ENCODE data around the gene WARS2.

Gene WARS2

DNA sequence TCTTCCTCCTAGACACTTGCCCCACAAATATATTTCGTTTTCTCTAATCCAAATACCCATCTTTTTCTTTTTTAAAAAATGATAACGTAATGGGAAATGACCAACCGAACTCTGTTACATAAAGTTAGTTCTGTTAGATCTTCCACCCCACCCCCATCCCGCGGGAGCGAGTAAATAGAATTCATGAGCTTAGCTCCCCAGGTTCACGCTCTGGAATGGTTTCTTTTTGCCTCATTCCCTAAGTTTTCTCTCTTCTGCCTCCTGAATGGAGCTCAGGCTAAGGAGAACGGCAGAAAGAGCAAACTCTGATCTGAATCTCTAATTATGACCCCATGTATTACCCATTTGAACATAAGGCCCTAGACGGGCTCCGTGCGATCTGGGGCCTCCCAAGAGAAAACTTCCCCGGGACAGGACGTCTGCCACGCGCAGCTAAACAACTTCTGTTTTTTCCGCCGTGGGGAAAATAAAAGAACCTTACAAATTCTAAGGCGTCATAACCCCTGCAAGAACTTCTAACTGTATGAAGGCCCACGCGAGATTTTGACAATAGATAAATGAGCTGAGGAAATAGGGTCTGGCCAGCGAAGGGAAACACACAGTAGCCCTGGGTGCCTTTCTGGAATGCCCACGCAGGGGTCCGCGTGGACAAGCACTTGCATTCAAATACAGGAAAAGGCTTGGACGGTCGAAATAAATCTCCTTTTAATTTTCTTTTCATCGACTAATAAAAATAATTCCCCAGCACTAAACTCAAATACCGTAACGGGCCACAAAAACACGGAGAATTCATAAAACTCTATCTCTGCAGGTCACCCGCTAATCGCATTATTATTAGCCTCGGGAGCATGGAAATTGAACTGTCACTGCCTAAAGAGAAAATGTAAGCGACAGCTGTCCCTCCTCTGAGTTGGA lies 154.6 kb downstream of the WARS2 start:
- in situ Hi-C loops (cut with MboI; ENCODE audit: low sequenced_read_pairs) = no loop called here

GRCh38 chr1:118984722-118985639 lies 155.5 kb downstream of the WARS2 start:
- in situ Hi-C loops (cut with MboI; ENCODE audit: low sequenced_read_pairs) = no loop called here

DNA sequence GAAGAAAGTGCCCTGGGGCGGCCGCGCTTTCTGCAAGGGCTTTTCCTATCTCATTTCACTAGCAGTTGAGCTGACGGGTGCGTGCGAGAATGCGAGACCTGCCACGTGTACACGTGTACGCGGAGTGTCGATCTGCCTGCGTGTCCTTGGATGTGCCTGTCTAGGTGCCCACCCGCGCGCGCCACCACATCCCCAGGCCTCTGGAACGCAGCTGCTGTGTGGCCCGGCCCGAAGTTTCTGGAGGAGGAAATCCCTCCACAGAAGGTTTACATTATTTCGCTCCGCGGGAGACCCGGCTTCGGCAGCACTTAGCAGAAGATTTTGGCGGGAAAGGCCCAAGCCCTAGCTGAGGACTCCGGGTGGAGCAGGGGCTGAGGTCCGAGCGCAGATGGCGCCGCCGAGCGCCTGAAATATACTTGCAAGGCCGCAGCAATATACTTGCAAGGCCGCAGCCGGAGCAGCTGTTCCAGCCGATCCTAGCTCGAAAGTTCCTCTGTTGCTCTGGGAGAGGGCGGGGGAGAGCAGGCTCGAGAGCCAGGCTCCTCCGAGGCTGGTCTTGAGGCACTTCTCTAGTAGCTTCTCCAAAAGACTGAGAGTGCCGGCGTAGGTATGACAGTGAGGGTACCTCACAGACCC lies 156.2 kb downstream of the WARS2 start:
- in situ Hi-C loops (cut with MboI; ENCODE audit: low sequenced_read_pairs) = no loop called here

DNA sequence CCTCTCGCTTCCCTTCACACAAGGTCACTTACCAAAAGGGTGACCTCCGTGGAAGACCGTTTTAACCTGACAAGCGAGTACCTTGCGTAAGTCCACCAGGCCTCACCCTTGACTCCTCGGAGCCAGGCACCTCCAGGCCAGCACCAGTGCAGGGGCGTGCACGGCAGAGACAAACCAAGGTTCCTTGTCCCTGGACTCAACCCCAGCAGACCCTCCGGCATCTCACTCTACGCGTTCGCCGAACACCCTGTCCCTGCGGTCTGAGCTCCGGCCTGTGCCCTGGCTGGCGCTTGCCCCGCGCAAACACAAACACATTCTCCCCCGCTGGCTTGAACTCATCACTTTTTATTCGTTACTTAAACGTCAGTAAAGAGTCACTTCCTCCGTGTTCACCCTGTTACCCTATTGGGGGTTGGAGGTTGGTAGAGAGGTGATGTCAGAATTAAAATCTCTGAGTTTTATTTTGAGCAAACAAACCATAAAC lies 156.9 kb downstream of the WARS2 start:
- in situ Hi-C loops (cut with MboI; ENCODE audit: low sequenced_read_pairs) = no loop called here

DNA sequence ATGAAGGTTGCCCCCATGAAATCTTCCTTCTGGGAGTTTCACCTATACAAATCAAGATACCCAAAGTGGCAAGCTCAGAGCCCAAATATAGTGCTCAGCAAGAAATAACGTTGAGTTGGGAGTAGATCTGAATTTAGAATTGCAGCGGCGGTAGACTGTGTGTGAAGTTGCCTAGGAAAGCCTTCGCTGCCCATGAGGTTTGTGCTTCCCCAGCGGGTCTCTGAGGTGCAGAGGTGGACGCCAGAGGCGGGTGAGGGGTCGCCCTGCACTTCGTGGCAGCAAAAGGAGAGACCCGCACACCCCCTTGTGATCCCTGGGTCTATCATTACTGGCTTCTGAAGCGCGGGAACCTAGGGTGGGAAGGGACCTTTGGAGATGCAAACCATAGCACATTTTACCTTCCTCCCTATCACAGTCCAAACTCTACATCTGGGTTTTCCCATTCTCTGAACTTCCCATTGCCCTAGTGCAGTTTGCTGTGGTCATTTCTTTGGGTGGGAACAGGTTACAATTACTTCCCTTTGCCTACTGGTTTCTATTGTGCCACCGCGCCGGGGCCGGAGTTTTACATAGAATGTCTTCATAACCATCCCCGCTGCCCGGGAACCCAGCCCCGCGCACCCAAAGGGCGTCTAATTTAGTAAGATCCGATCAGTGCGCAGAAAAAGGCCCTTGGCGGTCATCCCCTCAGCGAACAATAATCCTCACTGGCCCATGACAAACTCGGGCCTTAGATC lies 157.5 kb downstream of the WARS2 start:
- in situ Hi-C loops (cut with MboI; ENCODE audit: low sequenced_read_pairs) = no loop called here

- in situ Hi-C loops (cut with MboI; ENCODE audit: low sequenced_read_pairs) = no loop called here
These were observed 158.2 kb downstream of the WARS2 start for GRCh38 chr1:118982266-118982665.

DNA sequence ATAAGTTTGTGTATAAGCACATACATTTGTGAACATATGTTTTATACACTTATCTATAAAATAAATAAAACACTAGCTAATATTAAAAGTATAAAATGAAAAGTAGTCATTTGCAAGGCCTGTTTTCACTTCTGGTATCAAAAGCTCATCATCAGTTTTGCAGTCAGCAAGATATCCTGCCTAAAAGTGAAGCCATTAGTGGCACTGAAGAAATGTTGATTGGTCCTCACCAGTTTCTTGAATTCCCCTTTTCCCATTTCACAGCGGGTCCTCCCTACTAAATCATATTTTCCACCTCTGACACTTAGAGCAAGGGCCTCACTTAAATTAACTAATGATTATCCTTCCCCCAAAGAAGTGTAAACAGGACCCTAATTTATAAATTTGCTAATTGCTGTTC lies 159.0 kb downstream of the WARS2 start:
- in situ Hi-C loops (cut with MboI; ENCODE audit: low sequenced_read_pairs) = no loop called here

Data from HL-60/S4 treated with retinoic acid at 250 ng/mL for 4 days and 3 days (cell line).